Stimulated activated CD8-positive, alpha-beta memory T cell treated with anti-CD3 and anti-CD28 coated beads, Interleukin-2, amount 100 ng/mL, for 48 hours (primary cell): ENCODE data around the gene SNTG2.

Source experiments
- DNase-seq, 2 donors: peaks; one replicate each; pipeline ENCODE4 v3.0.0-alpha.2; 2020; ENCODE audit warnings: low read depth in 2 of 2

The SNTG2 gene

GRCh38 chr2:926259-926793 is 24.3 kb upstream of the SNTG2 start:
- no peak for DNase-seq

GRCh38 chr2:926896-927295 is 23.8 kb upstream of the SNTG2 start:
- DNase-seq, result no peak

- no peak for DNase-seq
Observed at GRCh38 chr2:929011-929735, 21.5 kb upstream of the SNTG2 start.

GRCh38 chr2:929925-930324 is 20.7 kb upstream of the SNTG2 start:
- no peak for DNase-seq

- no peak for DNase-seq
Observed at GRCh38 chr2:930935-931334, 19.7 kb upstream of the SNTG2 start.

GRCh38 chr2:932320-933115 is 18.1 kb upstream of the SNTG2 start:
- DNase-seq, result no peak

- DNase-seq, result no peak
Observed at GRCh38 chr2:933734-934295, 16.8 kb upstream of the SNTG2 start.

- DNase-seq, result no peak
Observed at GRCh38 chr2:937530-937929, 13.1 kb upstream of the SNTG2 start.

GRCh38 chr2:938181-939005 is 12.3 kb upstream of the SNTG2 start:
- no peak for DNase-seq

- no peak for DNase-seq
Observed at GRCh38 chr2:939936-940601, 10.6 kb upstream of the SNTG2 start.

- DNase-seq, result no peak
Observed at GRCh38 chr2:941871-942270, 8.8 kb upstream of the SNTG2 start.

- DNase-seq, result no peak
Observed at GRCh38 chr2:942775-943460, 7.7 kb upstream of the SNTG2 start.

- no peak for DNase-seq
Observed at GRCh38 chr2:943461-943797, 7.2 kb upstream of the SNTG2 start.

GRCh38 chr2:943821-944220 is 6.8 kb upstream of the SNTG2 start:
- DNase-seq, result no peak

GRCh38 chr2:944693-945092 is 6.0 kb upstream of the SNTG2 start:
- DNase-seq, result no peak

- DNase-seq, result no peak
Observed at GRCh38 chr2:945104-945503, 5.5 kb upstream of the SNTG2 start.

GRCh38 chr2:946073-946948 is 4.3 kb upstream of the SNTG2 start:
- DNase-seq, result no peak

GRCh38 chr2:949384-950079 is 1.1 kb upstream of the SNTG2 start:
- DNase-seq, result no peak
